Mesenchymal stem cell (in vitro differentiated cells and primary cell): ENCODE results near the gene SLC5A9.

Source experiments
- DNase-seq: peaks from one replicate; pipeline ENCODE4 v3.0.0-alpha.2; 2013
- H2AFZ ChIP-seq: one replicate; pipeline ENCODE4 v1.6.1; 2013; ENCODE audit warnings: low read depth, mild to moderate bottlenecking, control low read depth, inconsistent platforms, low read length, moderate library complexity
- H2AK5ac ChIP-seq: 2 replicates; pipeline ENCODE4 v1.6.1; 2013; ENCODE audit warnings: low read length, moderate library complexity, mild to moderate bottlenecking, inconsistent platforms; ENCODE audit not compliant: severe bottlenecking
- H2BK120ac ChIP-seq: one replicate; pipeline ENCODE4 v1.6.1; 2013; ENCODE audit warnings: low read depth, mild to moderate bottlenecking, inconsistent platforms, low read length, moderate library complexity
- H2BK12ac ChIP-seq, 2 experiments: one replicate each; pipeline ENCODE4 v1.6.1; 2013; ENCODE audit warnings: inconsistent platforms in 2 of 2, low read length in 2 of 2, mild to moderate bottlenecking in 2 of 2, moderate library complexity in 2 of 2, control low read depth in 1 of 2
- H2BK15ac ChIP-seq: one replicate; pipeline ENCODE4 v1.6.1; 2013; ENCODE audit warnings: mild to moderate bottlenecking, low read depth, inconsistent platforms; ENCODE audit not compliant: poor library complexity, severe bottlenecking
- H2BK5ac ChIP-seq: 2 replicates; pipeline ENCODE4 v1.6.1; 2013; ENCODE audit warnings: low read depth, mild to moderate bottlenecking, low read length, control low read depth, inconsistent platforms; ENCODE audit not compliant: poor library complexity, severe bottlenecking
- H3K14ac ChIP-seq, 2 experiments: one replicate each; pipeline ENCODE4 v1.6.1; 2013; ENCODE audit warnings: inconsistent platforms in 2 of 2, low read length in 2 of 2, control low read depth in 1 of 2, mild to moderate bottlenecking in 1 of 2, moderate library complexity in 1 of 2
- H3K18ac ChIP-seq, 2 experiments: one replicate each; pipeline ENCODE4 v1.6.1; 2013; ENCODE audit warnings: inconsistent platforms in 2 of 2, low read length in 2 of 2, control low read depth in 1 of 2, low read depth in 1 of 2, mild to moderate bottlenecking in 1 of 2
- H3K23ac ChIP-seq, 2 experiments: one replicate each; pipeline ENCODE4 v1.6.1; 2013; ENCODE audit warnings: inconsistent platforms in 2 of 2, low read length in 2 of 2, mild to moderate bottlenecking in 2 of 2, moderate library complexity in 2 of 2, control low read depth in 1 of 2
- H3K27ac ChIP-seq: 2 replicates; pipeline ENCODE4 v1.5.1; 2013; ENCODE audit warnings: mild to moderate bottlenecking, moderate library complexity, low read length, control low read depth, inconsistent platforms; ENCODE audit not compliant: poor library complexity, severe bottlenecking
- H3K27me3 ChIP-seq, 2 experiments: 2 replicates each; pipeline versions ENCODE4 v1.6.1 to v1.7.0; 2013; ENCODE audit warnings: low read length in 2 of 2, mild to moderate bottlenecking in 2 of 2, moderate library complexity in 2 of 2, control low read depth in 1 of 2, inconsistent platforms in 1 of 2; ENCODE audit not compliant: control insufficient read depth in 1 of 2, insufficient read depth in 1 of 2
- H3K36me3 ChIP-seq, 2 experiments: 2 replicates each; pipeline versions ENCODE4 v1.6.1 to v1.7.0; 2013; ENCODE audit warnings: low read length in 2 of 2, control low read depth in 1 of 2, inconsistent platforms in 1 of 2, low read depth in 1 of 2, mild to moderate bottlenecking in 1 of 2; ENCODE audit not compliant: insufficient read depth in 2 of 2, control insufficient read depth in 1 of 2
- H3K4ac ChIP-seq, 2 experiments: one replicate each; pipeline ENCODE4 v1.6.1; 2013; ENCODE audit warnings: inconsistent platforms in 2 of 2, low read length in 2 of 2, mild to moderate bottlenecking in 2 of 2, moderate library complexity in 2 of 2, control low read depth in 1 of 2, low read depth in 1 of 2
- H3K4me1 ChIP-seq: 2 replicates; pipeline ENCODE4 v1.6.1; 2013; ENCODE audit warnings: low read depth, low read length, control low read depth; ENCODE audit not compliant: control insufficient read depth, insufficient read depth
- H3K4me2 ChIP-seq: 2 replicates; pipeline ENCODE4 v1.6.1; 2013; ENCODE audit warnings: low read length, mild to moderate bottlenecking, inconsistent platforms; ENCODE audit not compliant: poor library complexity, severe bottlenecking
- H3K4me3 ChIP-seq, 2 experiments: 2 replicates each; pipeline versions ENCODE4 v1.5.1 to v1.7.0; 2013; ENCODE audit warnings: low read length in 2 of 2, mild to moderate bottlenecking in 2 of 2, control low read depth in 1 of 2, low read depth in 1 of 2; ENCODE audit not compliant: insufficient read depth in 1 of 2
- H3K79me1 ChIP-seq: replicated peaks from 2 replicates; pipeline ENCODE4 v1.6.1; 2013; ENCODE audit warnings: mild to moderate bottlenecking, control low read depth, low read length, inconsistent platforms; ENCODE audit not compliant: poor library complexity, severe bottlenecking
- H3K9ac ChIP-seq: 2 replicates; pipeline ENCODE4 v1.7.0; 2013; ENCODE audit warnings: mild to moderate bottlenecking, low read length, moderate library complexity
- H3K9me3 ChIP-seq: 2 replicates; pipeline ENCODE4 v1.7.0; 2013; ENCODE audit warnings: mild to moderate bottlenecking, low read length; ENCODE audit not compliant: control insufficient read depth
- H4K8ac ChIP-seq: one replicate; pipeline ENCODE4 v1.6.1; 2013; ENCODE audit warnings: inconsistent platforms, mild to moderate bottlenecking, low read length, moderate library complexity
- H4K91ac ChIP-seq: one replicate; pipeline ENCODE4 v1.6.1; 2013; ENCODE audit warnings: mild to moderate bottlenecking, low read length, inconsistent platforms
- WGBS: methylation state at CpG from one replicate; pipeline ENCODE4 v1.1.7; 2013; ENCODE audit warnings: mixed read lengths; 5-methylcytosine and 5-hydroxymethylcytosine counted together

The SLC5A9 gene

DNA sequence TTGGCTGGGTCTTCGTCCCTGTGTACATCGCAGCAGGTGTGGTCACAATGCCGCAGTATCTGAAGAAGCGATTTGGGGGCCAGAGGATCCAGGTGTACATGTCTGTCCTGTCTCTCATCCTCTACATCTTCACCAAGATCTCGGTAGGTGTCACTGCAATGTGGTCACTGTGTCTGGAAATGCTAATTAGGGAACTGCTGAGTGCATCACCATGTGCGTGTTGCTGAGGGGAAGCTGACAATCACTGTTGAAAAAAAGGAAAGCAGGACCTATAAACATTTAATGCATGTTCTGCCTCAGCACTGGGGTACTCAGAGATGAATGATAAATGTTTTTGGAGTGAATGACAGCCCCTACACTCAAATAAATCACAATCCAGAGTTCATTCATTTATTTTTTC is 6.8 kb downstream of the SLC5A9 start:
- Histone ChIP-seq H2AK5ac (no peak overlapping the region), H3K79me1 (no peaks in the 10 kb centered on the region), H2AFZ (no peak overlapping the region), H3K36me3 (no peaks in the 10 kb centered on the region), H3K18ac (no peak overlapping the region), H3K14ac (no peak overlapping the region), H3K4me3 (no peak overlapping the region), H3K27me3 (peaks cover 0 to 39% of the 10 kb centered on the region in 2 experiments), H3K23ac (no peak overlapping the region), H4K91ac (no peak overlapping the region), H3K4me1 (no peaks in the 10 kb centered on the region), H3K4ac (no peak overlapping the region), H2BK120ac (no peak overlapping the region), H4K8ac (no peak overlapping the region), H3K27ac (no peak overlapping the region), H3K4me2 (no peak overlapping the region), H2BK15ac (no peak overlapping the region), H3K9me3 (no peaks in the 10 kb centered on the region), H3K9ac (no peak overlapping the region), H2BK5ac (no peak overlapping the region), H2BK12ac (no peak overlapping the region)
- WGBS = 83% methylated on average over 5 of the region's 6 CpGs
- no peak for DNase-seq

DNA sequence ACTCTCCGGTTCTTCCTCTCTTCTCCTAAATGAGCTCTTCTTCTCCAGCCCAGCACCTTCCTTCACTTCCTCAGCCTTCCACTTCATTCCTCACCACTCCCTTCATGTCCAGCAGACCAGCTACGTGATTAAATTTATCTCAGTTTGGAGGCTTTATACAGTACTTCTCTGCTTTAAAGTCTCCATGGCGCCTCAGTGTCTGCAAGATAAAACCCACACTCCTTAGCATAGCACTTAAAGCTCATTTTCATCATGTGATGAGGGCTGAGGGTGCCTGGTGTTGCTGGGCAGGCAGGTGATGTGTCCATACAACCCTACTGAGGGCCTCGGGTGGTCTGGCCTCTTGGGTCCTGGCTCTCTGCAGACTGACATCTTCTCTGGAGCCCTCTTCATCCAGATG is 7.7 kb downstream of the SLC5A9 start:
- Histone ChIP-seq H2AFZ (no peak overlapping the region), H3K4ac (no peak overlapping the region), H3K27me3 (peaks cover 0 to 38% of the 10 kb centered on the region in 2 experiments), H3K4me2 (no peak overlapping the region), H2BK120ac (no peak overlapping the region), H3K4me3 (no peak overlapping the region), H2BK5ac (no peak overlapping the region), H3K36me3 (no peaks in the 10 kb centered on the region), H3K27ac (no peak overlapping the region), H3K79me1 (no peaks in the 10 kb centered on the region), H2BK12ac (no peak overlapping the region), H3K18ac (no peak overlapping the region), H3K9me3 (no peaks in the 10 kb centered on the region), H2AK5ac (no peak overlapping the region), H3K23ac (no peak overlapping the region), H3K9ac (no peak overlapping the region), H3K14ac (no peak overlapping the region), H4K91ac (no peak overlapping the region), H4K8ac (no peak overlapping the region), H3K4me1 (no peaks in the 10 kb centered on the region), H2BK15ac (no peak overlapping the region)
- no peak for DNase-seq
- WGBS = 78% methylated on average over 3 of the region's 4 CpGs

DNA sequence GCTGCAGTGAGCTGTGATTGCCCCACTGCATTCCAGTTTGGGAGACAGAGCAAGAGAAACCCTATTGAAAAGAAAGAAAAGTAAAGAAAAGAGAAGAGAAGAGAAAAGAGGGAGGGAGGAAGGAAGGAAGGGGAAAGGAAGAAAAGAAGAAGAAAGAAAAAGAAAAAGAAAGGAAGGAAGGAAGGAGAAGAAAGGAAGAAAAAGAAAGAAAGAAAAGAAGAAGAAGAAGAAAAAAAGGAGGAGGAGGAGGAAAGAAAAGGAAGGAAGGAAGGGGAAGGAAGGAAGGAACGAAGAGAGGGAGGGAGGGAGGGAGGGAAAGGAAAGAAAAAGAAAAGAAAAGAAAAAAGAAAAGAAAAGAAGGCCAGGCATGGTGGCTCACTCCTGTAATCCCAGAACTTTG is 10.2 kb downstream of the SLC5A9 start:
- no peak overlapping the region for H2AK5ac ChIP-seq
- no peak overlapping the region for H3K4me3 ChIP-seq
- no peak overlapping the region for H2BK12ac ChIP-seq
- H2BK15ac ChIP-seq = no peak overlapping the region
- H3K9ac ChIP-seq = no peak overlapping the region
- H3K36me3 ChIP-seq = no peaks in the 10 kb centered on the region
- no peak overlapping the region for H3K14ac ChIP-seq
- H3K4me1 ChIP-seq = peaks cover 2% of the 10 kb centered on the region
- DNase-seq = no peak
- WGBS = 76% methylated on average over 1 of the region's 1 CpG
- no peak overlapping the region for H2AFZ ChIP-seq
- peaks cover 0 to 38% of the 10 kb centered on the region in 2 experiments for H3K27me3 ChIP-seq
- no peak overlapping the region for H4K8ac ChIP-seq
- H2BK120ac ChIP-seq = no peak overlapping the region
- H2BK5ac ChIP-seq = no peak overlapping the region
- no peak overlapping the region for H3K27ac ChIP-seq
- H3K4me2 ChIP-seq = no peak overlapping the region
- H4K91ac ChIP-seq = no peak overlapping the region
- H3K9me3 ChIP-seq = no peaks in the 10 kb centered on the region
- no peak overlapping the region for H3K18ac ChIP-seq
- no peaks in the 10 kb centered on the region for H3K79me1 ChIP-seq
- H3K23ac ChIP-seq = no peak overlapping the region
- no peak overlapping the region for H3K4ac ChIP-seq

DNA sequence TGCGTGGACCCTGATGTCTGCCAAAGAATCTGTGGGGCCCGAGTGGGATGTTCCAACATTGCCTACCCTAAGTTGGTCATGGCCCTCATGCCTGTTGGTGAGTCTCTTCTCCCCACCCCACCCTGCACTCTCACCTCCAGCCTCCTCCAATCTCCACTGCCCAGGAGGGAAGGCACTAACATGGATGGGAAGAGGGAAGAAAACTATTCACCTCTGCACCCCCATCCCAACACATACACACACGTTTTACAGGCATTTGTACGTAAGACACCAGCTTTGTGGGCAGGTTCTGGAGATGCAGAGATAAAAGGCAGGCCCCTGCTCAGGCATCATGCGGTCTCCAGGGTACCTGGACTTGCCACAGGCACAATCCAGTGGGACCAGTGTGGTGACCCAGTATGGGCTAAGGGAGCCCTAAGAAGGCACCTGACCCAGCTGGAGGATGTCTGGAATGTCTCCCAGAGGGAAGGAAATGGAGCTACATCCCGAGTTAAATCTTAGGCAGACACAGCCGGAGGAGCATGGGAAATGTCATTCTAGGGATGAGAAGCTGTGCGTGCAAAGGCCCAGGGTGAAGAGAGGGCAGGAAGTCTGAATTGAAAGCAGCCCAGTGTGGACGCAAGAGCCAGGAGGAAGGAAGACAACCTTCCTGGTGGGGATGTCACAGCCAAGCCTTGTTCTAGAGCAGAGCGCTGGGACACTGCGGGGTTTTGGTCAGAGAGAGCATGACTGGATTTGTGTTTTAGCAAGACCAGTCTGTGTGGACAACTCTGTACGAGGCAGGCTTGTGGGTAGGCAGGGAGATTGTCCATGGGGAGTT is 11.4 kb downstream of the SLC5A9 start:
- H3K4me3 ChIP-seq = no peak overlapping the region
- H3K14ac ChIP-seq = no peak overlapping the region
- no peak overlapping the region for H2BK120ac ChIP-seq
- DNase-seq = no peak
- no peak overlapping the region for H2BK12ac ChIP-seq
- H2BK5ac ChIP-seq = no peak overlapping the region
- H3K79me1 ChIP-seq = no peaks in the 10 kb centered on the region
- WGBS = 78% methylated on average over 12 of the region's 12 CpGs
- H3K27me3 ChIP-seq = peaks cover 0 to 38% of the 10 kb centered on the region in 2 experiments
- no peak overlapping the region for H4K91ac ChIP-seq
- H2AFZ ChIP-seq = no peak overlapping the region
- H3K9ac ChIP-seq = no peak overlapping the region
- no peaks in the 10 kb centered on the region for H3K36me3 ChIP-seq
- H3K4me2 ChIP-seq = no peak overlapping the region
- no peak overlapping the region for H3K18ac ChIP-seq
- no peaks in the 10 kb centered on the region for H3K9me3 ChIP-seq
- H3K4ac ChIP-seq = no peak overlapping the region
- H4K8ac ChIP-seq = no peak overlapping the region
- H3K27ac ChIP-seq = no peak overlapping the region
- no peak overlapping the region for H2AK5ac ChIP-seq
- peaks cover 2% of the 10 kb centered on the region for H3K4me1 ChIP-seq
- no peak overlapping the region for H3K23ac ChIP-seq
- no peak overlapping the region for H2BK15ac ChIP-seq
